ENCODE results near the gene CCNL1.
"Not testable (repeated sequence)": the region's sequence is repeated elsewhere in the genome, so short reads cannot be mapped to it uniquely, and the experiment has no call there.

CCNL1 gene

DNA sequence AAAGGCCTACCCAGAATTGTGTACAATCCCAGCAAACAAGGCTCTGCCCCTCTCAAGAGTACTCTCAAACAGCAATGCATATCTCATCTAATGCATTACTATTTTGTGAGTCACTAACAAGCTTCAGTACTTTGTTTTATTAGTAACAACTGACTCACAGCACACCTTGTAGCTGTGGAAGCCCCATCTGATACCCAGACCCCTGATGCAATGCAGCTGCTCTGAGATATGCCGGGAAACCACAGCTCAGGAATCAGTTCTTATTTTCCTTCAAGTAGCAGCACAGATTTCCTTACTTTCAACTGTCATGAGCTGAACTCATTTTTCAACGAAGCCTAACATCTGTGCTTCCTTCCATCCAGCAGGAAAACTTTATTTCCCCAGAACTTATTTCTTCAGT, 37.8 kb downstream of the CCNL1 start:
- DNase-seq = no peak

DNA sequence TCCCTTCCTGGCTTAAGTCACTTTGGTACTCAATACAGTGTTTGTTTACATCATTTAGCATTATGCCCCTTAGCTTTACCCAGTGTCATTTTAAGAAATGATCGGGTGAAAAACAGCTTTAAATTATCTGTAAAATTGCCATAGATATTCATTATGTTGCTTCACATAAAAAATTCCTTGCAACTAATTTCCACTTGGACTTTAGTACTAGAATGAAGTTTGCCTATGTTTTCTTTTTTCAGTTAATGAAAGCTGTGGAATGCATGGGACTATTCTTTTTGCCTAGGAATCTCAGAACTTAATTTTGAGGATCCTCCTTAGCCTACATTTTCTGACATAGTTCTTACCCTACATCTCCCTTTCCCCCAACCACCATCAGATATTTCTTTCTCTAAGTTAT, 38.4 kb downstream of the CCNL1 start:
- DNase-seq = no peak

DNA sequence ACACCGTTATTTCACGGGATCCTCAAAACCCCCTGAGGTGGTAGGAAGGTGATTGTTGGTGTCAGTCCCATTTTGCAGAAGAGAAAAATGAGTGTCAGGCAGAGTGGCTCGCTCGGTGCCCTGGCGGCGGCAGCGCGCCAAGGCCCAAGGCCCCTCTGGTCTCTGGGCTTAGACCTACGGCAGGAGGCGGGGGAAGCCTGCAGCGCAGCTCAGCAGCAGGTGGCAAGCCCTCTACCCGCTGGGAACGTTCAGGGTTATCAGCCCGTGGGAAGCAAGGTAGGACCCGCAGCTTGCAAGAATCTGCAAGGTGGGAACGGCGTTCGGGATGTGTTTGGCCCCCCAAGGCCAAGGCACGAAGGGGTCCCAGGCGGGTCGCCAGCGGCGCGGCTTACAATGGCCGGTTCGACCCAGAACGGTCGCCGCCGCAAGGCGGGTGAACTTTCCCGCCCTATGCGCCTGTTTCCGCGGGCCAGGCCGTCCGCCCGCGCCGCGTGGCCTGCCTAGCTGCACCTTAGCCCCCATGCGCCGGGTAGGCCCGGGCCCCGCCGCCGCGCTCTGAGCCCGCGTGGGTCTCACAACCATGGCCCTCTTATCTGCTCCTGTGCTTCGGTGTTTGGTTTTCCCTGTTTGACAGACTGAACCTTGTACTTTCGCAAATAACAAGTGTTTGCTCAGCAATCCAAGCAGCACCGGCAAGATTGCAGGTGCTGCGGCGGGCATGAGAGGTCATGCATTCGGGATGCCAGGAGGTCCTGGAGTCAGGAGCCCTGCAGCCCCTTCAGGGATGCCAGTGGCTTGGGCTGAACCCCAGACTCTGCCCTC, 39.7 kb downstream of the CCNL1 start:
- DNase-seq = no peak

DNA sequence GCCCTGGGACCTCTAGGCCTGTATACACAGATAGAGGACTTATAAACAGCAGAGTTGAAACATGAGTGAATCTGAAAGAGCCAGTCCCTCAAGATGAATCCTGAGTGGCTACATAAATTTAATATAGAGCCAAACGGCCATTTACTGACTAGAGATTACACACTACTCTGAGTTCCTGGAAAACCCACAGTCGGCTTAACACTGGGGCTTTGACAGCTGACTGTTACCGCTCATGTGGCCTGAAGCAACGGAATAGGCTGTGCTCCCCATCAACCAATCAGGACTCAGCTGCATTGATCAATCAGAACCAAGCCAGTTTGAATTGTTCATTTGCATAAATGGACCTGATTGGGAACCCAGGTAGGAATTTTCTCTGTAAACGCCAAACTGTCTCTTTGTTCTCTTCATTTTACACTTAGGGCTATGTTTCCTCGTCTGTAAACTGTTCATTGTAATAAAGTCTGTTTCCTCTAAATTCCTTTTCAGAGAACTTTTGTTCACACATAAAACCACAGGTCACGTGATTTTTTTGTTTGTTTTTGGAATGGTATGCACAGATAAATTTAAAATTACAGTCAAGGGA, 40.5 kb downstream of the CCNL1 start:
- peak; percentile 57 for DNase-seq

DNA sequence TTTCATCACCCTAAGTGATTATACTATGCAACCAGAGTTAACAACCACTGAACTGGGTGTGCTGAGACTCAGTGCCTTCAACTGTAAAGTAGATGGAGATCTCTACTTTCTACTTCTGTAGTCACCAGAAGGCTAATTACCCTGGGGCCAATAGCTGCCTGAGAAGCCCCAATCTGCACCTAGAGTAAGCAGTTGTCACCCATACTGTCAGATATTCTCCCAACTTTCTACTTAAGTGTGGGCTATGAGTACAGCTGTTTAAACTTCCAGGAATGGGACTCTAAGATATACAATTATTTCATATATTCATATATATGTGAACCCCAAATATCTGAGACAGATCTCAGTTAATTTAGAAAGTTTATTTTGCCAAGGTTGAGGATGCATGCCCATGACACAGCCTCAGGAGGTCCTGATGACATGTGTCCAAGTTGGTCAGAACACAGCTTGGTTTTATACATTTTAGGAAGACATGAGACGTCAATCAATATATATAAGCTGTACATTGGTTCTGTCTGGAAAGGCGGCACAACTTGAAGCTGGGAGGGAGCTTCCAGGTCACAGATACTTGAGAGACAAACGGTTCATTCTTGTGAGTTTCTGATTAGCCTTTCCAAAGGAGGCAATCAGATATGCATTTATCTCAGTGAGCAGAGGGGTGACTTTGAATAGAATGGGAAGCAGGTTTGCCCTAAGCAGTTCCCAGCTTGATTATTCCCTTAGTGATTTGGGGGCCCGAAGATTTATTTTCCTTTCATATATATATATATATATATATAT, 41.9 kb downstream of the CCNL1 start:
- no peak for DNase-seq

DNA sequence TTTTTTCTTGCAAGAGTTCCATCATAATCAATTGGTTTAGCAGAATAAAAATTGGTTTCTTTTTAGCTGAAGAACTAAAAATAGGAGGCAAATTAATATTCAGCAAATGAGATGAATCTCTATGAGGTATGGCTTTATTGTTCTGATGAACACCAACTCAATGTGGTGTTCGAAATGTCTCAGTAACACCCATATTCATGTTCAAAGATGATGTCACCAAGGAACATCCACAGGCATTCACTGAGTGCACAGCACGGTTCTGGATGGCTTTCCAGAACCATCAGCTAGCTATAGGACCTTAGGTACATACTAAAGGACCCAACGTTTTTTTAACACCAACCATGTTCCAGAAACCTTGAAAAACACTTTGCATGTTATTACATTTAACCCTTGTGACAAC, 42.7 kb downstream of the CCNL1 start:
- DNase-seq = no peak

DNA sequence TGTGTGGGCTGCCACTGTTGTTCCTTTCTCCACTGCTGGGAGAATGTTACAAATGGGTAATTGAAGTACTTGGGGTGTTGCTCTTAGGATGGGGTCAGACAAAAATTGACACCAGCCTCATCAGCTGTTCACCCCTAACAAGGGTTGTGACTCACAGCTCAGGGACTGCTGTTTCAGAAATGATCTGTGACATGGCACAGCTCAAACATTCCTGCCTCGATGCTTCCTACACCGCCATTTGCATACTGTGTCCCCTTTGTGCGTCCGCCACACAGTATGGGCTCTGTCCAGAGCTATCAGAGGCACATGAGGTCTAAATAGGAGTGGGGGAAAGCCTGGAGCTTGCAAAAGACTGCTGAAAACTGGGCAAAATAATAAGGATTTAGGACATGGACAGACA, 43.9 kb downstream of the CCNL1 start:
- no peak for DNase-seq

DNA sequence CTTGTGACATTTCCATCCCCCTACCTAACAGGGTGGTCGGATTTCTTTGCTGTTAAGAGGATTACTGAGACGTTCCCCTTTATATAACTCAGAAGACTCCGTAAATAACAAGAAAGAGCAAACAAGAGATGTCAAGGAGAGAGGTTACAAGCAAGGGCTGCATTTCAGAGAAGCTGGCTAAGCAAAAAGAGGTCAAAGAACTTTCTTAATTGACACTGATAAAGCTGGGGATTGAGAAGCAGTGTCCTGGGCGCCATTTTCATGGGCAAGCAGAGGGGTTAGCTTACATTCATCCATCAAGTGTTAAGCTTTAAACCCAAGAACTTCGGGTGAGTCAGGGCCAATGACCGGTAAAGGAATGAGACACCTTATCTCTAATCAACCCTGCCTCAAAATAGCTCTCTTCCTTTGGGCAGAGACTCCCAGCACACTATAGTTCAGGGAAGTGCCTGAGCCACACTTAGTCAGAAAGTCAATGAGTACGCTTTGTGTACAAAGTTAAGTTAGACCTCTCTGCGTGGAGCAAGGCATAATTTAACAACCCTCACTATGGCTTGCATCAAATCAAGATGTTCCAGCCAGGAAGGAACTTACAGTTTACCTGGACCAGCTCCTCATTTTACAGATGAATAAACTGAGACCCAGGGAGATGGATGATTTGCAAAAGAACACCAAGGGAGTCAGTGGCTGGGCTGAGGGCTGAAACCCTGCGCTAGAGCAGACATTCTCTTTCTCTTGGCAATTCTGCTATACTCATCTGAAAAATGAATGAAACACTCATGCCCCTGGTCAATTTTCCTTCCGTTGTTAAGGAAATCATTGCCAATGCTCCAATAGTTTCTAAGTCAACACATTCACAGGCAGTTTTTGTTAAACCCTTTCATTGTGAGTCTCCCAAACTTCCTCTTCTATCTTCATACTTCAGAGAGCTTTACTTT, 44.6 kb downstream of the CCNL1 start:
- DNase-seq = no peak

DNA sequence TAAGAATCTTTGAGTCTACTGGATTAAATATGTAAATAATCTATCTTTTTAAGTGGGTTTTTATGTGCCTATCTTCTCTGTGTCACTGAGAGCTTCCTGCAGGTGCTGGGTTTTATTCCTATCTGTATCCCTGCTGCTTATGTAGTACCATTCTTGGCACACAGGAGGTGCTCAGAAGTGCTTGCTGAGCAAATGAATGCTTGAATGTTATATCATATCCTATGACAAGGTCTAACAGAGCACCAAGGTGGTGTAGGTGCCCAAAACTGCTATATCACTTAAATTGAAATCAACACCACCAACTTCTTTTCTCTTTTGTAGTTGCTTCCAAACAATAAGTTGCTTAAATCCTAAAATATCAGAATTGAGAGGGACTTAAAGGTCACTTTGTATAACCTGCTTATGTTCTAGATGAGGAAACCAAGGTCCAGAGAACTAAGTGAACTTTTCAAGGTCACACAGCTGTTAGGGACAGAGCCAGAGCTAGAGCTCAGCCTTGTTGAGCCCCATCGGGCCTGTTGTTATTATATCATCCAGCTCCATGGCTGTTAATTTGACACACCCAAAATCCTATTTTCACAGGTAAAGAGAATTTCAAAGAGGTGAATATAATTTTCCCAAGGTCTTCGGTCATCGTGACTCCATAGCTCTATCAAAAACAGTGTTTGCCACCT, 46.0 kb downstream of the CCNL1 start:
- DNase-seq = no peak

DNA sequence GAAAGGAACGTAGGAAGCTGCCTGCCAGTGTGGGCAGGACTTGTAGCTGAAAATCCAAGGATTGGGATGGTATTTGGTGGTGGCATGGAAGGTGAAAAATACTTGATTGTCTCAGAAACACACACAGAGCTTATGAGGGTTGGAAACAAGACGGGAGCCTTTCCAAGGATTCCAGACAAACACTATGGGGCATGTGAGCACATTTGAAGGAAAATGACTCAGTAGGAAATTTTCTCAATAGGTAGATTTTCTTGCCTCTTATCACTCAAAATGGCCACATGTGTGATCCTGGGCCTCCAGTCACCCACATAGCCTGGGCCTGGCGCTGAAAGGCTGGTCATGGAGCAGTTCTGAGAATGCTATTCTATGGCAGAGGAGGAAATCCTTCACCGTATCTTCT, 47.4 kb downstream of the CCNL1 start:
- no peak for DNase-seq

DNA sequence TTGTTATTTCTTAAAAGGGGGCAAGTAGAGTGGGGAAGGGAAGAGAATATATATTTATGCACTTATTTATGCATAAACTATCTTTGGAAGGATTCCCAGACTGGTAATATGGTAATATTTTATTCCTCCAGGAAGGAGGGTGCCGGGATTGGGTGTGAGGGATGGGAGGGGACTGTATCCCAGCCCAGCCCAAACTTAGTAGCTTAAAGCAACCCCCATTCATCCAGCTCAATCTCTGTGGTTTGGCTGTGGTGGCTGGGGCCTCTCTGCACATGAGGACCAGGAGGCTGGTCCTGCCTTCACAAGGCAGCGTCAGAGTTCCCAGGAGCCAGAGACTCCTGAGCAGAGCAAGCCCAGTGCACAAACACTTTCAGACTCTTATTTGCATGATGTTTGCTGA, 48.4 kb downstream of the CCNL1 start:
- DNase-seq = no peak

DNA sequence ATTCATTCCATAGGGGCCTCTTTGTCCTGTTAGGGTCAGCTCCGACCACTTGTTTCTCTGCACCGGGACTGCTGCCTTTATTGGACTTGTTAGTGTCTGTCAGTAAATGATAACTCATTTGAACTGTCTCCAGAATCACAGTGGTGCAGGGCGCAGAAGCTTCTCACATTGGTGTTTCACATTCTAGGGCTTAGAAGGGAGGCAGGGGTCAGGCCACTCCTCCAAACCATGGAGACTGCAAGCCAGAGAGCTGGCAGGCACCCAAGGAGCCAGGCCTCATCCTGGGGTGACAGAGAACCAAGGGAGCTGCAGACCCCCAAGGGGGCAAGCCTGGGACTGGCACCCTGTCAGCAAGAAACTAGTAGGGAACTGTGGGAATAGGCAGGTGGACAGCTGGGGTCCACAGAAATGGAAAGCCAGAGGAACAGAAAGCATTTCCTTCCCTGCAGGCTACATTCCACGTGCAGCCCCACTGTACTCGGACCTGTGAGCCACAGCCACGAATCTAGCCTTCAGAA, 49.1 kb downstream of the CCNL1 start:
- DNase-seq = no peak

DNA sequence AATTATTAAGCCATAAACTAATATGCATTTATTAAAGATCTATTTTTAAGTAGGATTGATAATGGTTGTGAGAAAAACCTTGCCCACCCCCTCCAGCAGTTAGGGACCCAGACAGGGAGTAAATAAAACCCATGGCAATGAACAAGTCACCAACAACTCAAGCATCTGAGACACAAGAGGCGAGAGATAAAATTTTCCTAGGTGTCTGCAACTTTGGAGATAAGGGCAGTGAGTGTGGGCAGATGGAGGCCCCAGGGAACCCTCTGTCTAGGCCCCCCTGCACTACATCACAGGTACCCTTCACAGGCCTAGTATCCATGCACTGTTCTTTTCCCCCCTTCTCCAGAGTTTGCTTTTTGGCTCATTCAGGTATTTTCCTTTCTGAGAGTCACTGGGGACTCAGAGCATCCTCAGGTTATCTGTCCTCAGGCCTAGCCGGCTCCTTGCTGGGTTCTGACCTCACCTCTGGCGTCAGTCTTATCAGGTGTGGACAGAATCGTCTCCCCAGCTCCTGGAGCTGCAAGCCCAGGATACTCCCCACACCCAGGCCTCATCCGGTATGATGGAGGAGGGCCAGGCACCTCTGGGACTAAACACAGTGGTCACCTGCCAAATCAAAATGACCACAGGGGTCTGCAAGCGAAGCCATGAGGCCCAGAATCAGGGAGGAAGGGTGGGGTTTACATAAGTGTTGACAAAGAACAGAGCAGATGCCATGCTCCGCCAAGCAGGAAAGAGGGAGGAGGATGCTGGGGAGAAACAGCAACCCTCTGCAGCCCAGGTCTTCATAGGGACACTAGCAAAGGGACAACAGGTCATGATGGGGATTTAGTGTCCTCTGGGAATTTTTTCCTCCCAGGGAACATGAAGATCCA, 50.4 kb downstream of the CCNL1 start:
- DNase-seq = no peak

DNA sequence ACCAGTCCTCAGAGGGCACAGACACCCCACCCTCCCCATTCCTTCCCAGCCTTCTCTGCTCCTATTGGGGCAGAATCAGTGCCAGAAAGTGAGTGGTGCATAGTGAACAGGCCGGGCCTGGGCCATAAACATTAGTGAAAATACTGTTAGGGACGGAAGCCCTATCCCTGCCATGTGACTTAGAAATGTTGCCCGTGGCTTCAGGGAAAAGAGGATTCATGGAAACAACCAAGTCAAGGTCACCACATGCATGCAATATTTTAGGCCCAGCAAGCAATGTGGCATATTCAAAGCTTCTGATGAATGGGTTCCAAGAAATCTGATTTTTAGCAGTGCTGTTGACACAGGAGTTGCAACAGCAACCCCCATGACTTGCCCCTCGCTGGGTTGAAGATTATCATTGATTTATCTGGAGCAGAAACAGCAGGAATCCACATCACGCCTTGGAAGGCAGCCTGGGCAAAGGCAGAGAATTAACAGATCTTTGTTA, 52.3 kb downstream of the CCNL1 start:
- DNase-seq = no peak

DNA sequence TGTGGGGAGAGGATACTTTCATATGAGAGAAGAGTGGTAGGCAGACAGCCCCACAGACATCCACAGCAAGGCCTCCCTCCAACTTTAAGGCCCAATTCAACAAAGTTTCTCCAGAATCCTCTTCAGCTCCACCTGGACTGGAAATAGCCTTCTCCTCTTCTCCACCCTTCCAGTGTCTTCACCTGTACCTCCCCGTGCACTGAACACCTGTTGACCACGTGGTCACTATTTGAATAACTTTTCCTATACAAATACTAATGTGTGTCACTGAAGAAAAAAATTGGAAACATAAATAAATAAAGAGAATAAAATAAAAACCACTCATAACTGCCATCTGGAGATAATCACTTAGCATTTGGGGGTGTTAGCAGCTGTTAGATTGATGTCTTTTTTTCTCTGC, 52.9 kb downstream of the CCNL1 start:
- DNase-seq = no peak

DNA sequence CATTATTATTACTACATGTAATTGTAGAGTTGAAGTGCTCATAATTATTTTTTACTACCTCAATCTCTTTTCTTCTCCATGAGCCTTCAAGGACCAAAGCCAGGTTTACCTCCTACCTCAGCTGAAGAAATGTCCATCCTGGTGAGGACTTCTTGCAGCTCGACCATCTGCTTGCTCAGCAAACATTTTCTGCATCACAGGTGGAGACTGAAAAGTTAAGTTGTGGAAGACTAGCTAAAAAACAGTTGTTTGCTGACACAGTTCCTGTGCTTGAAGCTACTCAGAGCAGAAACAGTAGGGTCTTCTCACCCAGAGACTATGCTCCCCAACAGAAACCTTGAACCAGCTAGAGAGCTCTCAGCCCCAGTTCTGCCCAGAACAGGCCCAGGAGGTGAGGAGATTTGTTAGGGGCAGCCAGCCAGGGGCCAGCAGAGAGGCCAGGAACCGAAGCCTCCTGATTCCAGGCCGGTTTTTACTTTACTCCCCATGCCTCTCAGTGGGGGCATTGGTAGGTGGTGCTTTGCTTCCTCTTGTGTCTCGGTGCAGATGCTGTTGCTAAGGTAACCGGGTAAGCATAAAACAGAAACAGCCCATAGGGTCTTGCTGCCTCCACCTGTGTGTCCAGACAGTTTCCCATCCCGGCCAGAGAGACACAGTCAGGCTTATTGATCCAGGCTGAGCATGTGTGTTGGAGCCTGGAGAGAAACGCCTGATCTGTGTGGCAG, 54.9 kb downstream of the CCNL1 start:
- peak; percentile 40 for DNase-seq

DNA sequence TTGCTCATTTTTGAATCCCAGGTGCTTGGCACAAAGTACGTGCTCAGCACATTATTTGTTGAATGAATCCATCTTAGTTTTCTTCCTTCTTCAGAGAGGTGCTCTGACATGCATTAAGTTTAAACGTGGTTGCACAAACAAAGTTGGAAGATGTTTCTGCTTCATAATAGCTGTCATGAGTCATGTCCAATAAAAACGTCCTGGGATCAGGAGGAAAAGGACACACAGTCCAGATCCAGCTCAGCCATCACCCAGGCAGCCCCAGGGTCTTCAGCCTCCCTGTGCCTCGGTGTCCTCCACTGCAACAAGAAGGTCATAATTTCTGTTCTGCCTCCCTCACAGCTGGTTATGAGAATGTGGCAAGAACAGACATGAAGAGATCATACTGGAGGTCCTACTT, 55.4 kb downstream of the CCNL1 start:
- DNase-seq = no peak

DNA sequence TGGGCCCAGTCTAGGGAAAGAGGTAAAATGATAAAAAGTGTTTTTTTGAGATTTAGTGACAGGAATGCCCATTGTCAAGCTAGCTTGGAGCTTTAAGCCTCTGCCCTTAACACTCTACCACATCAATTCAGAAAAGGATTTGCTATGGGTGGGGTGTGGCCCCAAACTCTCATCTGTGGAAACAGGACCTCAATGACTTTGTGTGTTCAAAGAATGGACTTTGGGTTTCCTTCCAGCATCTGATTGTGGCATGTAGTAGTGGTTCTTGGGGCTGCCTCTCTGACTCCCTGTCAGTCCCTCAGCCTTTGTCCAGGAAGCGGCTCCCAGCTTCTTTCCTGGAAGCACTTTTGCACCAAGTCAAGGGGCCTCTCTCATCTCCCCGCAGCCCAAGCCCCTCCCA, 56.1 kb downstream of the CCNL1 start:
- DNase-seq = no peak

DNA sequence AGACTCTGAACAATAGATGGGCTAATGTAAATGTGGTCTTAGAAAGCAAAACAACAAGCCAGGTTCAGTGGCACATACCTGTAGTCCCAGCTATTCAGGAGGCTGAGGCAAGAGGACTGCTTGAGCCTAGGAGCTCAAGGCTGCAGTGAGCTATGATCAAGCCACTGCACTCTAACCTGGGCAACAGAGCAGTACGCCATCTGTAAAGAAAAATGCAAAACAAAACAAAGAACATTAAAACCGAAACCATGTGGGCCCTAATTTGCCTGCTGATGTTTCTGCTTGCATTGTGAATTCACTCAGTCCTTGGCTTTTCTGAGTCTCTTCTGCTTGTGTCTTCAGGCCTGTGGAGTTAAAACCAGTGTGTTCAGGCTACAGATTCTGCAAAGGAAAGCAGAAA, 56.7 kb downstream of the CCNL1 start:
- DNase-seq = no peak

DNA sequence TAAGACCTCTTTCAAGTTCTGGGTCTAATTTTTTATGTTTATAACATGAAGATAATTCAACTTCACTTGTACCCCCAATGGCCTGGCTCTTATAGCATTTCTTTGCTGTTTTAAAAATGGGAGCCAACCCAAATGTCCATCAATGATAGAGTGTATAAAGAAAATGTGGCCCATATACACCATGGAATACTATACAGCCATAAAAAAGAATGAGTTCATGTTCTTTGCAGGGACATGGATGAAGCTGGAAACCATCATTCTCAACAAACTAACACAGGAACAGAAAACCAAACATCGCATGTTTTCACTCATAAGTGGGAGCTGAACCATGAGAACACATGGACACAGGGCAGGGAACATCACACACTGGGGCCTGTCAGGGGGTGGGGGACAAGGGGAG, 57.4 kb downstream of the CCNL1 start:
- not testable (repeated sequence) for DNase-seq
